ENCODE measurements around the gene HFM1.

HFM1 gene

DNA sequence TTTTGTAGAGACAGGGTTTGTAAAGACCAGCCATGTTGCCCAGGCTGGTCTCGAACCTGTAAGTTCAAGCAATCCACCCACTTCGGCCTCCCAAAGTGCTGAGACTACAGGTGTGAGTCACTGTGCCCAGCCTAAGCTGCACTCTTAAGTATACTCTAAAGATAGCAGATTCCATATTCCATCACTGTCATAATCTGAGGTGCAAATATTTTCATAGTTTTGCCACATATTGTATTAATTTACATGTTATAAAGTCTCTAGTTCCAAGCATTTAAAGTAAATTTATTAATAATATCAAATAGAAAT lies 121.3 kb downstream of the HFM1 start:
- no peak for TF ChIP-seq Cebpa-rat (IDR thresholded peaks at IDR 0.05)
- H3K27me3 ChIP-seq, result no peaks in the 10 kb centered on the region
- H4K20me1 ChIP-seq, result no peaks in the 10 kb centered on the region
- no peak overlapping the region for H3K4me3 ChIP-seq
- H3K9me3 ChIP-seq (replicated peaks in 1 of 11), result 0 out of 22 replicates have a peak, but pooled peaks cover 0 to under 1% (median 0%) of the 10 kb centered on the region in 11 experiments
- H3K4me2 ChIP-seq, result no peak overlapping the region
- H3K9ac ChIP-seq, result no peak overlapping the region
- no peaks in the 10 kb centered on the region for H3K36me3 ChIP-seq
- H3K4me1 ChIP-seq, result peaks cover 0 to 5% (median 0%) of the 10 kb centered on the region in 10 experiments; a peak in 2 of 20 replicates
- peak overlapping the region in 4 of 11 experiments; percentile 30 to 68 (median 53); a peak in 7 of 22 replicates for H3K27ac ChIP-seq

GRCh38 chr1:91282695-91283420 lies 121.8 kb downstream of the HFM1 start:
- no peaks in the 10 kb centered on the region for H3K27me3 ChIP-seq
- H3K9ac ChIP-seq, result no peak overlapping the region
- H3K4me1 ChIP-seq, result peaks cover 0 to 5% (median 0%) of the 10 kb centered on the region in 10 experiments; a peak in 2 of 20 replicates
- no peaks in the 10 kb centered on the region for H3K36me3 ChIP-seq
- no peaks in the 10 kb centered on the region for H4K20me1 ChIP-seq
- no peak overlapping the region for H3K4me3 ChIP-seq
- TF ChIP-seq Cebpa-rat (IDR thresholded peaks at IDR 0.05), result no peak
- peak overlapping the region in 2 of 11 experiments; percentile 50 to 61; a peak in 4 of 22 replicates for H3K4me2 ChIP-seq
- H3K9me3 ChIP-seq (replicated peaks in 1 of 11), result no peaks in the 10 kb centered on the region
- H3K27ac ChIP-seq, result peak overlapping the region in 4 of 11 experiments; percentile 30 to 68 (median 53); a peak in 7 of 22 replicates

DNA sequence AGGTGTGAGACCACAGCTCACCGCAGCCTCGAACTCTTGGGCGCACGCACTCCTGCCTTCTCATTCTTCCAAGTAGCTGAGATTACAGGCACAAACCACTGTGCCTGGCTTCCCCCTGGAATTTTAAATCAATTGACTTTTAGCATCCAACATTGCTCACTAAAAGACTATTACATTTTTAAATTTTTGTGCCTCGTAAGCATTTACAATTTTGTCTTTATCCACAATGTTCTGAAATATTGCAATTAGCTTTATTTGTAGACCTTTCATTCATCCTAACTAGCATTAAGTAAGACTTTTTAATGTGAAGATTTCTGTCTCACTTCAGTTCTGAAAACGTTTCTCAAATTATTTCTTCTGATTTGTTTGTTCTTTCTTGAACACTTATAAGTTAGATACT lies 122.9 kb downstream of the HFM1 start:
- TF ChIP-seq Cebpa-rat (IDR thresholded peaks at IDR 0.05), result no peak
- H4K20me1 ChIP-seq, result no peaks in the 10 kb centered on the region

GRCh38 chr1:91278754-91279153 lies 125.9 kb downstream of the HFM1 start:
- no peaks in the 10 kb centered on the region for H3K27me3 ChIP-seq
- no peak overlapping the region for H3K27ac ChIP-seq
- no peaks in the 10 kb centered on the region for H3K9me3 ChIP-seq (replicated peaks in 1 of 11)
- H4K20me1 ChIP-seq, result no peaks in the 10 kb centered on the region
- no peak for TF ChIP-seq Cebpa-rat (IDR thresholded peaks at IDR 0.05)
- no peak overlapping the region for H3K4me3 ChIP-seq
- peaks cover 0 to 5% (median 0%) of the 10 kb centered on the region in 10 experiments; a peak in 2 of 20 replicates for H3K4me1 ChIP-seq
- H3K4me2 ChIP-seq, result no peak overlapping the region
- no peaks in the 10 kb centered on the region for H3K36me3 ChIP-seq
- H3K9ac ChIP-seq, result no peak overlapping the region

More for the DNA sequence above, 122.9 kb downstream of the HFM1 start:
- 0 out of 22 replicates have a peak overlapping the region, but pooled peaks of 1 of the 11 experiments have one; percentile 4 for H3K9ac ChIP-seq
- H3K4me2 ChIP-seq, result no peak overlapping the region
- no peaks in the 10 kb centered on the region for H3K27me3 ChIP-seq
- H3K4me1 ChIP-seq, result peaks cover 0 to 5% (median 0%) of the 10 kb centered on the region in 10 experiments; a peak in 2 of 20 replicates
- H3K36me3 ChIP-seq, result no peaks in the 10 kb centered on the region
- H3K27ac ChIP-seq, result peak overlapping the region in 1 of 11 experiments; percentile 68; a peak in 1 of 22 replicates
- H3K9me3 ChIP-seq (replicated peaks in 1 of 11), result no peaks in the 10 kb centered on the region
- no peak overlapping the region for H3K4me3 ChIP-seq

DNA sequence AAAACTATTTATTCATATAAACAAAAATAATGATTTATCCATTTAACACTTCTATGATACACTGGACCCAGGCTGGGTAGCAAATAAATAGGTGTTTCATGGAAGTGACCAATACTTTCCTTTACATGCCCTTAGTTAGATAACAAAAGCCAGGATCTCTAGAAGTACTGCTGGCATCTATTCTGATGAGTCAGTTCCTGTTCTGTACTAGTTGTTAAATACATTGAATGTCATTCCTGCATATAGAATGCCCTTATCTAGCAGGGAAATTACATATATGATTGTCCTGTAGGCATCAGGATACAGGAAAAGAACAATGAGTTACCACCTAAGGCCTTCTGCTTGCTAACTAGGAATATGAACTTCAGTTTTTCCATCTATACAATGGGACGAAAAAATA lies 130.8 kb downstream of the HFM1 start:
- no peak overlapping the region for H3K4me3 ChIP-seq
- H3K27ac ChIP-seq, result no peak overlapping the region

GRCh38 chr1:91261655-91262054 lies 143.0 kb downstream of the HFM1 start:
- Histone ChIP-seq H3K9me3 (replicated peaks in 1 of 11) (no peaks in the 10 kb centered on the region), H3K27ac (no peak overlapping the region), H3K4me2 (no peak overlapping the region), H3K36me3 (no peaks in the 10 kb centered on the region), H3K9ac (no peak overlapping the region), H3K4me3 (no peak overlapping the region), H4K20me1 (no peaks in the 10 kb centered on the region), H3K27me3 (no peaks in the 10 kb centered on the region), H3K4me1 (no peaks in the 10 kb centered on the region; a peak in 1 of 20 replicates)
- no peak for TF ChIP-seq Cebpa-rat (IDR thresholded peaks at IDR 0.05)

More for the DNA sequence above, 130.8 kb downstream of the HFM1 start:
- Histone ChIP-seq H4K20me1 (no peaks in the 10 kb centered on the region), H3K27me3 (no peaks in the 10 kb centered on the region), H3K4me2 (no peak overlapping the region), H3K9me3 (replicated peaks in 1 of 11) (no peaks in the 10 kb centered on the region), H3K4me1 (no peaks in the 10 kb centered on the region), H3K9ac (no peak overlapping the region), H3K36me3 (no peaks in the 10 kb centered on the region)
- no peak for TF ChIP-seq Cebpa-rat (IDR thresholded peaks at IDR 0.05)

DNA sequence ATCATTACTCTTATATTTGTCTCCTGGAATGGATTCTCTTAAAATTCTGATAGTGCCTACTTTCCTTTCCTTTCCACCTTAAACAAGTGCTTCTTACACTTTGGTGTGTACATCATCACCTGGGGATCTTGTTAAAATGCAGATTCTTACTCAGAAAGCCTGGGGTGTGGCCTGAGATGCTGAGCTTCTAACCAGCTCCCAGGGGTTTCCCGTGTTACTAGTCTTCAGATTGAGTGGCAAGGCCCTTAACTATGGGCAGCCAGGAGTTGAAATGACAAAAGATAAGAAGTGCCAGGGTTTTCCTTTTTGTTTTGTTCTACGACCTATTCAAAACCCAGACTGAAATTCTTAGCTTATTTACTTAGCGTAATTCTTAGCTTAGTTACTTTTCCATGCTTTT lies 159.2 kb downstream of the HFM1 start:
- no peaks in the 10 kb centered on the region for H3K36me3 ChIP-seq
- H3K9ac ChIP-seq, result no peak overlapping the region
- no peak for TF ChIP-seq Cebpa-rat (IDR thresholded peaks at IDR 0.05)
- H3K27ac ChIP-seq, result no peak overlapping the region
- H3K27me3 ChIP-seq, result no peaks in the 10 kb centered on the region
- H3K4me3 ChIP-seq, result no peak overlapping the region
- H3K4me2 ChIP-seq, result no peak overlapping the region
- H3K4me1 ChIP-seq, result no peaks in the 10 kb centered on the region
- no peaks in the 10 kb centered on the region for H4K20me1 ChIP-seq
- no peaks in the 10 kb centered on the region for H3K9me3 ChIP-seq (replicated peaks in 1 of 11)

- H3K4me2 ChIP-seq, result no peak overlapping the region
- no peaks in the 10 kb centered on the region for H3K9me3 ChIP-seq (replicated peaks in 1 of 11)
- TF ChIP-seq Cebpa-rat (IDR thresholded peaks at IDR 0.05), result no peak
- no peaks in the 10 kb centered on the region for H4K20me1 ChIP-seq
- no peaks in the 10 kb centered on the region for H3K36me3 ChIP-seq
- H3K9ac ChIP-seq, result no peak overlapping the region
- H3K4me1 ChIP-seq, result no peaks in the 10 kb centered on the region
- H3K4me3 ChIP-seq, result no peak overlapping the region
- no peak overlapping the region for H3K27ac ChIP-seq
- H3K27me3 ChIP-seq, result no peaks in the 10 kb centered on the region
These were observed 159.9 kb downstream of the HFM1 start for GRCh38 chr1:91244737-91245136.

DNA sequence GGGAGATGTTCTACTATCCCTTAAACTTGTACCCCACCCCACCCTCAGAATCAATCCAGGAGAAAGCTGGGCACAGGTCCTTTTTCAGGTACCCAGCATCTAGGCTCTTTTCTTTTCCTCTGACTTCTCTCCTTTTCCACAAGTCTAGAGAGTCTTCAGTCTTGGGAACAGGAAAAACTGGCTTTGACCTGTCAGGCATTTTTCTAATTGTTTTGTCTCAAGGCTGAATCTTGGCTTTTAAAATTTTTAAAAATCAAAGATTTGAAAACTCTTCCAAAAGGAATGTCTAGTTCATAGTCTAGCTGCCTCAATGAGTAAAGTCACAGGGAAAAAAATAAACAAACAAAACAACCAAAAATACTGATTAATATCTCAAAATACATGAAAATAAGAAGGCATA lies 161.5 kb downstream of the HFM1 start:
- H3K9ac ChIP-seq, result no peak overlapping the region

GRCh38 chr1:91234181-91234580 lies 170.5 kb downstream of the HFM1 start:
- Histone ChIP-seq H3K4me3 (no peak overlapping the region), H3K4me1 (no peaks in the 10 kb centered on the region), H4K20me1 (no peaks in the 10 kb centered on the region), H3K27me3 (no peaks in the 10 kb centered on the region), H3K4me2 (no peak overlapping the region), H3K27ac (no peak overlapping the region), H3K36me3 (no peaks in the 10 kb centered on the region), H3K9me3 (replicated peaks in 1 of 11) (0 out of 22 replicates have a peak, but pooled peaks cover 0 to 8% (median 0%) of the 10 kb centered on the region in 11 experiments), H3K9ac (no peak overlapping the region)
- no peak for TF ChIP-seq Cebpa-rat (IDR thresholded peaks at IDR 0.05)

More for the DNA sequence above, 161.5 kb downstream of the HFM1 start:
- H3K27ac ChIP-seq, result no peak overlapping the region
- H3K4me1 ChIP-seq, result no peaks in the 10 kb centered on the region
- H3K27me3 ChIP-seq, result no peaks in the 10 kb centered on the region
- H3K4me2 ChIP-seq, result no peak overlapping the region
- no peaks in the 10 kb centered on the region for H4K20me1 ChIP-seq
- TF ChIP-seq Cebpa-rat (IDR thresholded peaks at IDR 0.05), result no peak
- no peaks in the 10 kb centered on the region for H3K9me3 ChIP-seq (replicated peaks in 1 of 11)
- H3K36me3 ChIP-seq, result no peaks in the 10 kb centered on the region
- no peak overlapping the region for H3K4me3 ChIP-seq

Measured in BLaER1 treated with 17β-estradiol and CSF1 and Interleukin-3, amounts not matched to agents 10 nM and 100 nM (cell line).